ENCODE data around the gene PGD. TPM values are rescaled to one million over a fixed set of nuclear protein-coding genes. Genes with fewer than 3 reads are reported as not detected.

PGD gene
- total RNA-seq, 4 donors from 2014 or later, result 153 to 357 (median 196) TPM

DNA sequence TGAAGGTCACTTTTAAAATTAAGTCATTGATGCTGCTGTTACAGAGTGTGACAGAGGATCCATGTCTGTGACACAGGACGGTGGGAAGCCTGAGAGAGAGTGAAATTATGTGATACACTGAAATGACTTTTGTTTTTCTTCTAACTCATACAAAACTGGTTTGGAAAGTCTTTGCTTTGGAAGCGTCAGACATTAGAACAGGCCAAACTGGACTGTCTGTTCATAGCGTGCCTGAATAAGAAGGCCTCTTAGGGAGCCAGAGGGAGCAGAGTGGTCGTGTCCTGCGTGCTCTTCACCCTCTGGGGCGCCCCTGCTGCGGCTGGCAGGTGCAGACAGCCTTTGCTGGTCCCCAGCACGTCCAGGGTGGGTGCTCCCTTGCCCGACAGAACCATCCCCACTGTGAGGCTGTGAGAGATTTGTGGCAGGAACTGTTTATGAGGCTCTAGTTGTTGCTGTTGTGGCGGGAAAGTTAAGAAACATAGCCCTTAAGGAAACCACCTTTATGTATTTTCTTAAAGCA is 19.7 kb upstream of the PGD start:
- no peak for TF ChIP-seq POLR2A (IDR thresholded peaks at IDR 0.05)
- TF ChIP-seq, protein P1, sequence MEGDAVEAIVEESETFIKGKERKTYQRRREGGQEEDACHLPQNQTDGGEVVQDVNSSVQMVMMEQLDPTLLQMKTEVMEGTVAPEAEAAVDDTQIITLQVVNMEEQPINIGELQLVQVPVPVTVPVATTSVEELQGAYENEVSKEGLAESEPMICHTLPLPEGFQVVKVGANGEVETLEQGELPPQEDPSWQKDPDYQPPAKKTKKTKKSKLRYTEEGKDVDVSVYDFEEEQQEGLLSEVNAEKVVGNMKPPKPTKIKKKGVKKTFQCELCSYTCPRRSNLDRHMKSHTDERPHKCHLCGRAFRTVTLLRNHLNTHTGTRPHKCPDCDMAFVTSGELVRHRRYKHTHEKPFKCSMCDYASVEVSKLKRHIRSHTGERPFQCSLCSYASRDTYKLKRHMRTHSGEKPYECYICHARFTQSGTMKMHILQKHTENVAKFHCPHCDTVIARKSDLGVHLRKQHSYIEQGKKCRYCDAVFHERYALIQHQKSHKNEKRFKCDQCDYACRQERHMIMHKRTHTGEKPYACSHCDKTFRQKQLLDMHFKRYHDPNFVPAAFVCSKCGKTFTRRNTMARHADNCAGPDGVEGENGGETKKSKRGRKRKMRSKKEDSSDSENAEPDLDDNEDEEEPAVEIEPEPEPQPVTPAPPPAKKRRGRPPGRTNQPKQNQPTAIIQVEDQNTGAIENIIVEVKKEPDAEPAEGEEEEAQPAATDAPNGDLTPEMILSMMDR (IDR thresholded peaks at IDR 0.05), result no peak
- Histone ChIP-seq H3K27ac (peak overlapping the region in 1 of 3 donors; percentile 73), H3K9me3 (no peaks in the 10 kb centered on the region), H3K36me3 (peaks cover 18 to 29% of the 10 kb centered on the region in 2 donors), H3K4me3 (replicated peaks in 1 of 3) (no peak overlapping the region), H3K4me1 (peaks cover 13 to 26% of the 10 kb centered on the region in 2 donors), H3K27me3 (no peaks in the 10 kb centered on the region)
- DNase-seq, result no peak
- intact Hi-C loops (cut with DNase I), result loop anchor here (5.0 kb wide), 1 partner anchor 48 kb away; no protein-coding TSS in a partner anchor
- WGBS, 2 donors, result 83 to 86% methylated on average over 10 of the region's 10 CpGs

DNA sequence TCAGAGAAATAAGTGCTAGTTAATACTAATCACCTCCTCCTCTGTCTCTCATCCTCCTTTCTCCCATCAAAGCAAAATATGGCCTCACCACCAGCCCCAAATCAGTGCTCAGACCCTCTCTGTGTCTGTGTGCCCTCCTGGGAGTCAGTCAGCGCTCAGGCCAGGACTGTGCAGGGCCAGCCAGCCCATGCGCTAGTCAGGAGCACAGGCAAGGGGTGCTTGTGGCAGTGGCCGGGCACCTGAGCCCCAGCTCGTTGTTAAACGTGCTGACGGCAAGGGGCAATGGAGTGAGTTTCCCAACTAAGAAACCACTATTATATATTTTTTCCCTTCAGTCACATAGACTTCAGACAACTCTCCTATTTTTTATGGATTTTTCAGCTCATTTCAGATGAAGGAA is 19.2 kb upstream of the PGD start:
- H3K27me3 ChIP-seq, result no peaks in the 10 kb centered on the region
- intact Hi-C loops (cut with DNase I), result loop anchor here (5.0 kb wide), 1 partner anchor 48 kb away; no protein-coding TSS in a partner anchor
- no peak for DNase-seq
- peaks cover 13 to 26% of the 10 kb centered on the region in 2 donors for H3K4me1 ChIP-seq
- WGBS, 2 donors, result 94 to 95% methylated on average over 6 of the region's 6 CpGs
- TF ChIP-seq POLR2A (IDR thresholded peaks at IDR 0.05), result no peak
- peak overlapping the region in 1 of 3 donors; percentile 73 for H3K27ac ChIP-seq
- H3K9me3 ChIP-seq, result no peaks in the 10 kb centered on the region
- H3K36me3 ChIP-seq, result peaks cover 13 to 24% of the 10 kb centered on the region in 2 donors
- H3K4me3 ChIP-seq (replicated peaks in 1 of 3), result no peak overlapping the region

DNA sequence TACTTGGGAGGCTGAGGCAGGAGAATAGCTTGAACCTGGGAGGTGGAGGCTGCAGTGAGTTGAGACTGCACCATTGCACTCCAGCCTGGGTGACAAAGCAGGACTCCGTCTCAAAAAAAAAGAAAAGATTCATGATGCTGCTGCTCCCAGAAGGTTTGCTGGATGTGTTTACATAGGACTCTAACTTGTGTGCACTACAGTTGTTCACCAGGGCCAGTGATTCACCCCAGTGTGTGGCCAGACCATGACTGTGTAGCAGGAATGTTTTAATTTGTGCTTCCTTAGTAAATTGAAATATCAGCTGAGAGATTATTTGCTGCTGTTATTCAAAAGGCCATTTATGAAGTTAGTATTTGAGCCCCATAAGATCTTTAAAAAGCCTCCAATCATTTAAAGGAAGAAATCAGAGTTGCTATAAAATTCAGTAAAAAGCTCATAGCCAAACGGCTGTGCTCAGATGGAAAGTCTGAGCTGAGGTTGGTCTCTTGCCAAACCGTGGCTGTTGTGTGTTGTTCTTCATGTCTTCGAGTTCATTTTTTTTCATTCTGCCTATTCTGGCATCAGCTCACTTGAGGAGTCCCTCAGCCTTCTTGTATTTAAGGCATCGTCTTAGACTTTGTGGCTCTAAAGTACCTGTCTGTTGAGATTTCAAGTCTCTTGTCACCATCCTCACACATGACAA is 18.1 kb upstream of the PGD start:
- DNase-seq, result peak; percentile 74 to 76

DNA sequence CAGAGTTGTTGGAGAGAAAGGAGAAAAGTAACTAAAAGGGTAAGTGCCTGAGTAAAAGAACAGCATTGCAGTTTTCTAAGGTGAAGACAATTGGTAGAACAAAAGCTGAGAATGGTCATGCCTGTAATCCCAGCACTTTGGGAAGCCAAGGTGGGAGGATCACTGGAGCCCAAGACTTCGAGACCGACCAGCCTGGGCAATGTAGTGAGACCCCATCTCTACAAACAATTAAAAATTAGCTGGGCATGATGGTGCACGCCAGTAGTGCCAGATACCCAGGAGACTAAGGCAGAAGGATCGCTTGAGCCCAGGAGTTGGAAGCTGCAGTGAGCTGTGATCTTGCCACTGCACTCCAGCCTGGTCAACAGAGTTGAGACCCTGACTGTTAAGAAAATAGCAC is 15.2 kb upstream of the PGD start:
- no peak for DNase-seq
- Histone ChIP-seq H3K9me3 (no peaks in the 10 kb centered on the region), H3K4me3 (replicated peaks in 1 of 3) (no peak overlapping the region), H3K27me3 (no peaks in the 10 kb centered on the region), H3K36me3 (peaks cover 0 to 7% of the 10 kb centered on the region in 2 donors), H3K4me1 (peaks cover 34 to 44% of the 10 kb centered on the region in 2 donors), H3K27ac (no peak overlapping the region)
- intact Hi-C loops (cut with DNase I), result no loop called here
- 95 to 97% methylated on average over 4 of the region's 4 CpGs for WGBS, 2 donors
- TF ChIP-seq POLR2A (IDR thresholded peaks at IDR 0.05), result no peak
- TF ChIP-seq, protein P1 (IDR thresholded peaks at IDR 0.05), result no peak

More for the DNA sequence above, 18.1 kb upstream of the PGD start:
- Histone ChIP-seq H3K27me3 (no peaks in the 10 kb centered on the region), H3K4me1 (peaks cover 13 to 26% of the 10 kb centered on the region in 2 donors), H3K9me3 (no peaks in the 10 kb centered on the region), H3K36me3 (peaks cover 6 to 18% of the 10 kb centered on the region in 2 donors), H3K27ac (peak overlapping the region; percentile 9 to 73 (median 62)), H3K4me3 (replicated peaks in 1 of 3) (no peak overlapping the region)
- 15 to 26% methylated on average over 5 of the region's 5 CpGs for WGBS, 2 donors
- TF ChIP-seq POLR2A (IDR thresholded peaks at IDR 0.05), result no peak
- TF ChIP-seq, protein P1 (IDR thresholded peaks at IDR 0.05), result no peak
- intact Hi-C loops (cut with DNase I), result no loop called here

DNA sequence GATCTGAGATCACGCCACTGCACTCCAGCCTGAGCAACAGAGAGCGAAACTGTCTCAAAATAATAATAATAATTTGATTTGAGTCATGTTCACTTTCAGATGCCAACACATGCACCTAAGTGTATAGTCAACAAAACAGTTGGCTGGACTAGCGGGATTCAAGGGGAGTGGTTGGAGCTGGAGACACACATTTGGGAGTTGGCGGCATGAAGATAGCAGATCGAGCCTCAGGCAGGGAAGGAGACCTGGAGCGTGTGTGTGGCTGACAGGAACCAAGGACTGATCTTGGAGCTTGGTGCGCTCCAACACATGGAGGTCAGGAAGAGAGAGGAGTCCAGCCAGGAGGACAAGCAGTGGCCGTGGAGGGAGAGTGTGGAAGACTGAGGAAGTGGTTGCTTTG is 14.6 kb upstream of the PGD start:
- TF ChIP-seq, protein P1 (IDR thresholded peaks at IDR 0.05), result no peak
- no peak for TF ChIP-seq POLR2A (IDR thresholded peaks at IDR 0.05)
- Histone ChIP-seq H3K4me3 (replicated peaks in 1 of 3) (no peak overlapping the region), H3K36me3 (peaks cover 0 to under 1% of the 10 kb centered on the region in 2 donors), H3K9me3 (no peaks in the 10 kb centered on the region), H3K27ac (no peak overlapping the region), H3K4me1 (peaks cover 38 to 48% of the 10 kb centered on the region in 2 donors), H3K27me3 (no peaks in the 10 kb centered on the region)
- whole genome bisulfite sequencing, 2 donors, result 97 to 98% methylated on average over 8 of the region's 8 CpGs
- DNase-seq, result no peak
- intact Hi-C loops (cut with DNase I), result no loop called here

Measured in thyroid gland (tissue), 4 donors.